Measurements from ENCODE around the gene LCAT. TPM values are rescaled to one million over a fixed set of nuclear protein-coding genes. Genes with fewer than 3 reads are reported as not detected.

Gene LCAT
- total RNA-seq, 4 donors from 2014 or later, result 17.9 to 43.9 (median 26.8) TPM

DNA sequence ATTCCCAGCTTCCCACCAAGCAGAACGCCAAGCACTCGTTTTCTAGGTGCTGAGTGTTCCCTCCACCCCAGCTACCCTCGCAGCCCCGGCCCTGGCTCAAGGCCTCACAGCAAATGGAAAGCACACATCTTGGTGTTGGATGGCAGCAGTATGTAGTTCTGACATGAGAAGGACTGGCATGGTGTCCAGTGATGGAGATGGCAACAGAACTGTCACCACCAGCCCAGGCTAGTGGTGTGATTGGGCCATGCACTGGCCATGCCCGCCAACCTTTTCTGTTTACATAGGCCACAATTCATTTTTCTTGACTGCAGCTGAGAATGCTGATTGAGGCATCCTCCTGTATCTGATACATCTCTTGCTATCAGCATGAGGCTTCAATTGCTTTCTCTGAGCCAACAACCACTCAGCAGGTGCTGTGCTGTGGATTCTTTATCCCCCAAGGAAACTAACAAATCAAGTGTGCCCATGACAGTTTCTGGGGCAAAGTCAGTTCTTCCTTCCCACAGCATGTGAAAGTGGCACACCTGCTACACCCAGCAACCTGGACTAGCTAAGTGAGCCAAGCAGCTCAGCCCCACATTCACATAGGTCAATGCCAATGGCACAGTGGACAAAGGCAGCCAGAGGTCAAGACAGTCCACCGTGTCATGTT is 20.7 kb upstream of the LCAT start:
- 62 to 66% methylated on average over 6 of the region's 6 CpGs for whole genome bisulfite sequencing, 2 donors
- Histone ChIP-seq H3K4me1 (peaks cover 0 to 83% (median 51%) of the 10 kb centered on the region in 4 donors), H3K4me3 (peak overlapping the region in 1 of 4 donors; percentile 38), H3K27ac (peak overlapping the region in 2 of 4 donors; percentile 56 to 98), H3K9me3 (no peaks in the 10 kb centered on the region), H3K36me3 (peaks cover 6 to 37% (median 8%) of the 10 kb centered on the region in 3 donors), H3K27me3 (no peaks in the 10 kb centered on the region)
- no peak for DNase-seq (ENCODE audit: low spot score in 2 of 2)
- no peak for TF ChIP-seq EP300 (IDR thresholded peaks at IDR 0.05)
- no peak for TF ChIP-seq CTCF (IDR thresholded peaks at IDR 0.05)
- TF ChIP-seq POLR2A (IDR thresholded peaks at IDR 0.05), result no peak

- Histone ChIP-seq H3K4me3 (peak overlapping the region in 2 of 4 donors; percentile 33 to 38), H3K9me3 (no peaks in the 10 kb centered on the region), H3K27me3 (no peaks in the 10 kb centered on the region), H3K27ac (peak overlapping the region in 2 of 4 donors; percentile 56 to 77), H3K36me3 (peaks cover 6 to 45% (median 8%) of the 10 kb centered on the region in 3 donors), H3K4me1 (peaks cover 0 to 87% (median 57%) of the 10 kb centered on the region in 4 donors)
- DNase-seq (ENCODE audit: low spot score in 2 of 2), result peak in 1 of 2 donors; percentile 46
- TF ChIP-seq CTCF (IDR thresholded peaks at IDR 0.05) (no peak), EP300 (IDR thresholded peaks at IDR 0.05) (no peak), POLR2A (IDR thresholded peaks at IDR 0.05) (no peak)
- WGBS, 2 donors, result 49 to 54% methylated on average over 27 to 31 of the region's 32 CpGs
Measured at GRCh38 chr16:67963662-67964321, 19.9 kb upstream of the LCAT start.

- WGBS, 2 donors, result 61 to 80% methylated on average over 2 of the region's 2 CpGs
Measured at GRCh38 chr16:67963292-67963661, 19.4 kb upstream of the LCAT start.

GRCh38 chr16:67962135-67962534 is 18.2 kb upstream of the LCAT start:
- H3K4me1 ChIP-seq, result peaks cover 0 to 83% (median 53%) of the 10 kb centered on the region in 4 donors
- no peaks in the 10 kb centered on the region for H3K9me3 ChIP-seq
- no peaks in the 10 kb centered on the region for H3K27me3 ChIP-seq
- TF ChIP-seq EP300 (IDR thresholded peaks at IDR 0.05) (no peak), CTCF (IDR thresholded peaks at IDR 0.05) (no peak), POLR2A (IDR thresholded peaks at IDR 0.05) (no peak)
- DNase-seq (ENCODE audit: low spot score in 2 of 2), result no peak
- H3K4me3 ChIP-seq, result no peak overlapping the region
- WGBS, 2 donors, result 87 to 90% methylated on average over 8 of the region's 8 CpGs
- H3K36me3 ChIP-seq, result peaks cover 6 to 61% (median 8%) of the 10 kb centered on the region in 3 donors
- peak overlapping the region in 1 of 4 donors; percentile 23 for H3K27ac ChIP-seq

More at GRCh38 chr16:67963292-67963661, 19.4 kb upstream of the LCAT start:
- Histone ChIP-seq H3K27me3 (no peaks in the 10 kb centered on the region), H3K36me3 (peaks cover 6 to 50% (median 8%) of the 10 kb centered on the region in 3 donors), H3K27ac (peak overlapping the region in 2 of 4 donors; percentile 56 to 77), H3K4me3 (no peak overlapping the region), H3K4me1 (peaks cover 0 to 87% (median 57%) of the 10 kb centered on the region in 4 donors), H3K9me3 (no peaks in the 10 kb centered on the region)
- TF ChIP-seq POLR2A (IDR thresholded peaks at IDR 0.05), result no peak
- no peak for DNase-seq (ENCODE audit: low spot score in 2 of 2)

DNA sequence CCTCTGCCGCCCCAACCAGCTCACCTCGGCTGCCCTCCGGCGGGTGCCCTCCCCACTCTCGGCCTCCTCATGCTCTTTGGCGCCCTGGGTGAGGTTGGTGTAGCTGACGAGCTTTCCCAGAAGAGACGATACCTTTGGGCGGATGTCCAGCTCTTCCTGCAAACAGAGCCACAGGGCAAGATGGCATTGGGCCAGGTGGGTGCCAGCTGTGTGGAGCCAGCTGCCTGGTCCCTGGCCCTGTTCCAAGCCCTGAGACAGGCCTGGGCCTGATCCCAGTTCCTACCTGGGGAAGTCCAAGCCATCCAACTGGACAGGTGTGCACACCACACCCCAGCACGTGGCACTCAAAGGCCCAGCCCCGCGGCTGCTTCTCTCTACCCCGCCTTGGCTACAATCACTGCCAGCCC is 17.6 kb upstream of the LCAT start:
- Histone ChIP-seq H3K4me3 (no peak overlapping the region), H3K36me3 (peaks cover 6 to 62% (median 8%) of the 10 kb centered on the region in 3 donors), H3K27me3 (no peaks in the 10 kb centered on the region), H3K4me1 (peaks cover 0 to 77% (median 47%) of the 10 kb centered on the region in 4 donors), H3K9me3 (no peaks in the 10 kb centered on the region), H3K27ac (peak overlapping the region in 2 of 4 donors; percentile 23 to 31)
- TF ChIP-seq POLR2A (IDR thresholded peaks at IDR 0.05), result no peak
- TF ChIP-seq CTCF (IDR thresholded peaks at IDR 0.05), result no peak
- no peak for TF ChIP-seq EP300 (IDR thresholded peaks at IDR 0.05)
- 86 to 89% methylated on average over 10 to 13 of the region's 13 CpGs for WGBS, 2 donors
- no peak for DNase-seq (ENCODE audit: low spot score in 2 of 2)

Data from tibial nerve (tissue), 4 donors.